OCI-LY3 (cell line): Measurements from ENCODE around the gene POTEB2.
"Not testable (repeated sequence)": the region's sequence is repeated elsewhere in the genome, so short reads cannot be mapped to it uniquely, and the experiment has no call there.

Experiments used
- H2AFZ ChIP-seq: fragments of 200-600, 300-600 bp; shearing (Covaris generic); 2 replicates; pipeline ENCODE4 v1.6.0; 2014; ENCODE audit warnings: antibody characterized with exemption, low read depth, low read length
- H3K27ac ChIP-seq: fragments of 200-600, 300-600 bp; sonication (generic); 2 replicates; pipeline ENCODE4 v1.5.1; 2014; ENCODE audit warnings: mild to moderate bottlenecking, low read length, moderate library complexity, mixed read lengths
- H3K27me3 ChIP-seq: fragments of 200-600, 300-600 bp; sonication (generic); 2 replicates; pipeline ENCODE4 v1.6.1; 2014; ENCODE audit warnings: low read depth, low read length, mixed read lengths
- H3K36me3 ChIP-seq: fragments of 200-600, 300-600 bp; sonication (generic); replicated peaks from 2 replicates; pipeline ENCODE3; 2014; ENCODE audit warnings: low read depth, low read length, mixed read lengths
- H3K4me1 ChIP-seq: fragments of 300-600, 200-600 bp; sonication (generic); 2 replicates; pipeline ENCODE4 v1.6.1; 2014; ENCODE audit warnings: low read length, mixed read lengths
- H3K4me2 ChIP-seq: fragments of 200-600, 300-600 bp; sonication (generic); 2 replicates; pipeline ENCODE4 v1.6.1; 2014; ENCODE audit warnings: low read length, mixed read lengths
- H3K4me3 ChIP-seq: fragments of 300-600, 200-600 bp; sonication (generic); 2 replicates; pipeline ENCODE4 v1.5.1; 2014; ENCODE audit warnings: antibody characterized with exemption, mild to moderate bottlenecking, low read length, moderate library complexity
- H3K79me2 ChIP-seq: fragments of 300-600, 200-600 bp; shearing (Covaris generic); 2 replicates; pipeline ENCODE4 v1.6.1; 2014; ENCODE audit warnings: mild to moderate bottlenecking, low read length, mixed read lengths
- H3K9ac ChIP-seq: fragments of 300-600, 200-600 bp; shearing (Covaris generic); 2 replicates; pipeline ENCODE4 v1.6.0; 2014; ENCODE audit warnings: mild to moderate bottlenecking, low read length, moderate library complexity
- H3K9me3 ChIP-seq: fragments of 200-600, 300-600 bp; shearing (Covaris generic); 2 replicates; pipeline ENCODE4 v1.6.1; 2014; ENCODE audit warnings: low read length, mixed read lengths; ENCODE audit not compliant: insufficient read depth
- H4K20me1 ChIP-seq: fragments of 200-600, 300-600 bp; sonication (generic); 2 replicates; pipeline ENCODE4 v1.6.1; 2016; ENCODE audit warnings: low read length, mixed read lengths; ENCODE audit not compliant: insufficient read depth

The POTEB2 gene

GRCh38 chr15:20866214-20866613 lies at the start of gene POTEB2:
Gene POTEB2, minus strand, starts transcription at chr15:20866314. Its CDS starts 33 bp downstream, at chr15:20866281.
- not testable (repeated sequence) for H4K20me1 ChIP-seq, H3K4me1 ChIP-seq, H3K36me3 ChIP-seq, H3K79me2 ChIP-seq, H3K4me2 ChIP-seq, H3K27ac ChIP-seq, H3K4me3 ChIP-seq, H3K9ac ChIP-seq, H3K27me3 ChIP-seq, H3K9me3 ChIP-seq, H2AFZ ChIP-seq

- not testable (repeated sequence) for H3K79me2 ChIP-seq, H3K27ac ChIP-seq, H3K4me2 ChIP-seq, H4K20me1 ChIP-seq, H3K4me1 ChIP-seq, H3K27me3 ChIP-seq, H2AFZ ChIP-seq, H3K9me3 ChIP-seq, H3K4me3 ChIP-seq, H3K9ac ChIP-seq, H3K36me3 ChIP-seq
Observed at GRCh38 chr15:20879916-20880315, 13.8 kb upstream of the POTEB2 start.

- not testable (repeated sequence) for H3K4me2 ChIP-seq, H3K9me3 ChIP-seq, H3K27ac ChIP-seq, H3K27me3 ChIP-seq, H3K36me3 ChIP-seq, H3K4me1 ChIP-seq, H3K79me2 ChIP-seq, H3K4me3 ChIP-seq, H3K9ac ChIP-seq, H2AFZ ChIP-seq, H4K20me1 ChIP-seq
Observed at GRCh38 chr15:20878464-20878863, 12.3 kb upstream of the POTEB2 start.

- H3K27me3 ChIP-seq, H3K4me3 ChIP-seq, H4K20me1 ChIP-seq, H3K4me1 ChIP-seq, H3K79me2 ChIP-seq, H3K27ac ChIP-seq, H2AFZ ChIP-seq, H3K4me2 ChIP-seq, H3K9me3 ChIP-seq, H3K9ac ChIP-seq, H3K36me3 ChIP-seq: not testable (repeated sequence)
Observed at GRCh38 chr15:20877819-20878218, 11.7 kb upstream of the POTEB2 start.
